Activated CD4-positive, alpha-beta T cell treated with anti-CD3 and anti-CD28 coated beads, Interleukin-2, amount 50 U/mL, for 24 hours (primary cell): ENCODE measurements around the gene CDC25B.

ENCODE experiments used
- DNase-seq, 2 donors: peaks; one replicate each; pipeline ENCODE4 v3.0.0-alpha.2; 2020; ENCODE audit warnings: low read depth in 1 of 2, low spot score in 1 of 2

Gene CDC25B

DNA sequence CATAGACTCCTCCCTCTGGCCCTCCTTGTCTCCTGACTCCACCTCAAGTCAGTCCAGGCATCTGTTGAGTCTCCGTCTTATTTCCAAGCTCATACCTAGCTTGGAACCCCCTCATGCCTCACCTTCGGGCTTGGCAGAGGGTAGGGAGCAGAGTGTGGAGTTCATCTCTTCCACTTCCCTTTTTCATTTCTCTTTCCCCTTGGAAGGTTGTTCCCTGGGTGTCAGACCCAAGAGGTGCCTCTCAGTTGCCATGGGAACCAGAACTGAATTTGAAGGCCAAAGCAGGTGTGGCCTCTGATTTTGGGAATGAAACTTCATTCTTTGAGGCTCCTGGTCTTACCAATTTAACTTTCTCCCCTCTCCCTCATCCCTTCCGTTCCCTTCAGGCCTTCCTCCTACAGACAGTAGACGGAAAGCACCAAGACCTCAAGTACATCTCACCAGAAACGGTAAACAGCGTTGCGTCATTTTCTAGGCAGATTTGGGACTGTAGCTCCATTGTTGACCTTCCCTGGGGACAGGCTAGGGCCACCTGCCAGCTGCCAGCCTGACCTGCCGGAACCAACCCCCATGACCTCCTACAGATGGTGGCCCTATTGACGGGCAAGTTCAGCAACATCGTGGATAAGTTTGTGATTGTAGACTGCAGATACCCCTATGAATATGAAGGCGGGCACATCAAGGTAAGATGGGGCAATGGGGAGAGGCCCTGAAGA is 6.6 kb downstream of the CDC25B start:
- no peak for DNase-seq

- no peak for DNase-seq
Measured at GRCh38 chr20:3803289-3803688, 7.2 kb downstream of the CDC25B start.

GRCh38 chr20:3803854-3804253 is 7.7 kb downstream of the CDC25B start:
- DNase-seq = no peak

DNA sequence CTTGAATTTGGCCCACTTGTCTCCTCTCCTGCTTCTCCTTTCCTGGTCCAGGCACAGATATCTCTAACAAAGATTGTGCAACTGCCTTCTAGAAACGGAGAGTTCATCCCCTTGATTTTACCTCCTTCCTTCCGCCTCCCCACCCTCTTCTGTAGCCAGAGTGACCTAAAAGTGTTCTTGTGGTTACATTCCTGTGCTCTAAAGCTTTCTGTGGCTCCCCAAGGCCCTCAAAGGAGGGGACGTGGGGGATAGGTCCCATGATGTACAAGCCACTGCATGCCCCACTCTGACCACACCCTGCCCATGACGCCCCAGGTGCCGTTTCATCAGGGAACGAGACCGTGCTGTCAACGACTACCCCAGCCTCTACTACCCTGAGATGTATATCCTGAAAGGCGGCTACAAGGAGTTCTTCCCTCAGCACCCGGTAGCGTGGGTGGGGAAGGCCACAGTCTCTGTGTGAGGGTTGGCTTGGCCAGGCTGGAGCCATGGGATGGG is 8.2 kb downstream of the CDC25B start:
- no peak for DNase-seq

DNA sequence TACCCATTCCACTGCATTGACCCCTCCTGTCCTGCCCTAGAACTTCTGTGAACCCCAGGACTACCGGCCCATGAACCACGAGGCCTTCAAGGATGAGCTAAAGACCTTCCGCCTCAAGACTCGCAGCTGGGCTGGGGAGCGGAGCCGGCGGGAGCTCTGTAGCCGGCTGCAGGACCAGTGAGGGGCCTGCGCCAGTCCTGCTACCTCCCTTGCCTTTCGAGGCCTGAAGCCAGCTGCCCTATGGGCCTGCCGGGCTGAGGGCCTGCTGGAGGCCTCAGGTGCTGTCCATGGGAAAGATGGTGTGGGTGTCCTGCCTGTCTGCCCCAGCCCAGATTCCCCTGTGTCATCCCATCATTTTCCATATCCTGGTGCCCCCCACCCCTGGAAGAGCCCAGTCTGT is 8.7 kb downstream of the CDC25B start:
- DNase-seq = no peak

GRCh38 chr20:3808544-3808943 is 12.4 kb downstream of the CDC25B start:
- DNase-seq = no peak

GRCh38 chr20:3811467-3812258 is 15.6 kb downstream of the CDC25B start:
- DNase-seq = peak; percentile 76 to 88

DNA sequence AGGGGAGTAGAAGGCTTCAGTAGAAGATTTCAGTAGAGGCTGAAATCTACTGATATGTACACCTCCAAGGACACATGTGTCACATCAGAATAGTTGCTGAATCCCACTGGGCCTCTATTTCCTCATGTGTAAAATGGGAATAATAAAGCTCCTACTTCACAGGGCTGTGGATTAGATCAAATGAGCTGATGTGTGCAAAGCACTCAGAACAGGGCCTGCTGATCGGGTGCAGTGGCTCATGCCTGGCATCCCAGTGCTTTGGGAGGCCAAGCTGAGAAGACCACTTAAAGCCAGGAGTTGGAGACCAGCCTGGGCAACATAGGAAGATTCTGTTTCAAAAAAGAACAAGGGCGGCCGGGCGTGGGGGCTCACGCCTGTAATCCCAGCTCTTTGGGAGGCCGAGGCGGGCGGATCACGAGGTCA is 16.2 kb downstream of the CDC25B start:
- no peak for DNase-seq

DNA sequence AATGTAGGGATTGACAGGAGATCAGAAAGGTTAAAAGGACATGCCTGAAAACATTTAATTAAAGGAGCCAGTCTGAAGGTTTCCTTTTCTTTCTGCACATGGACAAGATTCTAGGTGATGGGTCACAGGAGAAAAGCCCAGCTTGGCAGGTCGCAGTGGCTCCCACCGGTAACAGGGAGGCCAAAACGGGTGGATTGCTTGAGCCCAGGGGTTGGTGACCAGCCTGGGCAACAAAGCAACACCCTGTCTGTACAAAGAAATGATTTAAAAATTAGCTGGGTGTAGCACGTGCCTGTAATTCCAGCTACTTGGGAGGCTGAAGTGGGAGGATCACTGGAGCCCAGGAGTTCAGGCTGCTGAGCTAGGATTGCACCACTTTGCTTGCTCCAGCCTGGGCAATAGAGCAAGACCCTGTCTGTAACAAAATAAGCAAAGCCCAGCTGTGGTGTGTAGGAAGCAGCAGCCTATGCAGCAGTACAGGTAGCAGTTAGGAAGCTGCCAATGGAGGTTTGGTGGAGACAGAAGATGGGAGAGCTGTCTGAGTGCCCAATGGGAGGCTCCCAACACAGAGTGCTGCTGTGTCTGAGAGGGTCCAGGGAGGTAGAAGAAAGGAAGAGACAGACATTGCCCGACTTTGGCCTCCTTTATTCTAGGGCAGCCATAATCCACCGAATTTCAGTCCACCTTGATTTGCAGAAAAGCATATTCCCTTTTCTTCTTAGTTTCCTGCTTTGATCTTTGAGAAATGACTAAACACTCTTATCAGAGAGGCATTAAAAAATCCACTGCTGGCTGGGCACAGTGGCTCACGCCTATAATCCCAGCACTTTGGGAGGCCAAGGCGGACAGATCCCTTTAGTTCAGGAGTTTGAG is 17.1 kb downstream of the CDC25B start:
- no peak for DNase-seq

DNA sequence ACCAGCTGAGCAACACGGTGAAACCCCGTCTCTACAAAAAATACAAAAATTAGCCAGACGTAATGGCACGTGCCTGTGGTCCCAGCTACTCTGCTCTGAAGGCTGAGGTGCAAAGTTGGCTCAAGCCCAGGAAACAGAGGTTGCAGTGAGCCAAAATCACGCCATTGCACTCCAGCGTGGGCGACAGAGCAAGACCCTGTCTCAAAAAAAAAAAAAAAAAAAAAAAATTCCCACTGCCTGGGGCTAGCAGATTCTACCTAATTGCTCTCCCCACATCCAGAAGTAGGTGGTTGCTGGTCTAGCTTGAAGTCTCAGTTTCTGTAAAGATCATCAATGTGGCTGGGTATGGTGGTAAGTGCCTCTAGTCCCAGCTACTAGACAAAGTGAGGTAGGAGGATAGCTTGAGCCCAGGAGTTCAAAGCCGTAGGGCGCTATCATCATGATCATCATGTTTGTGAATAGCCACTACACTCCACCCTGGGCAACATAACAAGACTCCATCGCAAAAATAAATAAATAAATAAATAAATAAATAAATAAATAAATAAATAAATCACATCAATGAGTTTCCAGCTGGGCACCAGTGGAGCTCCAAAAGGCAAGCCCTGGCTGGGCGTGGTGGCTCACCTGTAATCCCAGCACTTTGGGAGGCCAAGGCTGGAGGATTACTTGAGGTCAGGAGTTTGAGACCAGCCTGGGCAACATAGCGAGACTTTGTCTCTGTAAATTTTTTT is 17.9 kb downstream of the CDC25B start:
- DNase-seq = no peak

DNA sequence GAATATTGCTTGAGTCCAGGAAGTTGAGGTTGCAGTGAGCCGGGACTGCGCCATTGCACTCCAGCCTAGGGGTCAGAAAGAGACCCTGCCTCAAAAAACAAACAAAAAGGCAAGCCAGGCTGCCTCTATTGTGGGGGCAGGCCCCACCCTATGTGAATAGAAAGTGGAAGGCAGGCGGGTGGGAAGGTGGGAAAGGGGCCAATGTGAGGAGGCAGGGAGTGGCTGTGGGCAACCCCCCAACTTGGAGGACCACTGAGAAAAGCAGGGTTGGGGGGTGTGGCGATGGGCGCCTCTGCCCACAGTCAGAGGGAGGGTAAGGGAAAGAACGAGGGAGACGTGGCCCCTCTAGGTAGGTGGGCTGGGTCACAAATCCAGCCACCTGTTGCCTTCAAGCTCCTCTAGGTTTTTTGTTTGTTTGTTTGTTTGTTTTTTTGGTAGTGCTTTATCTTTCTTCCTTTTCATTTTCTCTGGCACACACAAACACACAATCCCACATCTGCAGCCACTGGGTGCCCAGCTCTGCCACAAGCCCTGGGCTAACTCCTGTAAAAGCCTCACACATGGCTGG is 18.9 kb downstream of the CDC25B start:
- no peak for DNase-seq

DNA sequence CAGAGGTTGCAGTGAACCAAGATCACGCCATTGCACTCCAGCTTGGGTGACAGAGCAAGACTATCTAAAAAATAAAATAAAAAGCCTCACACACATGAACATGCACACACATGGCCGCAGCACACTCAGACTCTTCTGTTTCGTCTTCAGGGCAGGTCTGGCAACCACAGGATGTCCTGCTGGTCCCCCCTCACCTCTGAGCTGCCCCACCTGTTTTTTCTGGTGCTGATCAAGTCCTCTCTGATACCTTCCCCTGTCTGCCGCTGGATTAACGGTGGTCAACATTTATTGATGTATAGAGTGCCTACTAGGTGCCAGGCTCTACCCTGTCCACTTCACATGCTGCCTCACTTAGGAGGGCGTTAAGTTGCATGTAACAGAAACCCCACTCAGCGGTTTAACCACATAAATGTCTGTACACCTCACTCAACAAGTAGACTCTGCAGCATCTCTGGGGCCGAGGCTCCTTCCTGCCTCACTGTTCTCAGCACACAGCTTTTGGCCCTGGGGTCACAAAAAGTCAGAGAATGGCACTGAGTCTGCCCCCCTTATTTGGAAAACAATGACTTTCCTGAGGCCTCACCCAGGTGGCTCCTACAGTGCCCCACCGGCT is 19.7 kb downstream of the CDC25B start:
- no peak for DNase-seq

GRCh38 chr20:3818155-3819151 is 22.3 kb downstream of the CDC25B start:
- no peak for DNase-seq

DNA sequence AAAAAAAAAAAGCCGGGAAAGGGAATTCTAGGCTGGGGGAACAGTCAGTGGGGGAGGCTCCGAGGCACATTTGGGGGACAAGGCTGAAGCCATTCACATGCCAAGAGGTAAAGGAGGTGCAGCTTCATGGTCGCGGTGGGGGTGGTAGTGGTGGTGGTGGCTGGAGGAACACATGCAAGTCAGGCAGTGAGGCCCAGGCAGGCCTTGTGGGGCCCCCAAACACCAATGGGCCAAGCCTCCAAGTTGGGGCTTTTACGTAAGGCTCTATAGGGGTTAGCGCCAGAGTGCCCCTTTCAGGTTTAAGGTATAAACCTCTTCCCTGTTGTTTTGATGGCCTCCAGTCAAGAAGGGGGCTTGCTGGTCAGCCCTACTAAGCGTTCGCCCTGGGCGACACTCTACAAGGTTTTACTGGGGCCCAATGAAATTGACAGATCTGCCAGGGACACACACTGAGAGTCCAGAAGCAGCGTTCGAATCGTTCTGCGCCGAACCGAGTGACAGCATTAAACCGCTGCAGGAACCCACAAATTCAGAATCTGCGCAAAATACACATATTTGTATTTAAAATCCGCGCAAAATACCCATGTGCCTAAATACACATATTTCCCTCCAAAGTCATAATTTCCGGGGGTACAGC is 23.4 kb downstream of the CDC25B start:
- no peak for DNase-seq

DNA sequence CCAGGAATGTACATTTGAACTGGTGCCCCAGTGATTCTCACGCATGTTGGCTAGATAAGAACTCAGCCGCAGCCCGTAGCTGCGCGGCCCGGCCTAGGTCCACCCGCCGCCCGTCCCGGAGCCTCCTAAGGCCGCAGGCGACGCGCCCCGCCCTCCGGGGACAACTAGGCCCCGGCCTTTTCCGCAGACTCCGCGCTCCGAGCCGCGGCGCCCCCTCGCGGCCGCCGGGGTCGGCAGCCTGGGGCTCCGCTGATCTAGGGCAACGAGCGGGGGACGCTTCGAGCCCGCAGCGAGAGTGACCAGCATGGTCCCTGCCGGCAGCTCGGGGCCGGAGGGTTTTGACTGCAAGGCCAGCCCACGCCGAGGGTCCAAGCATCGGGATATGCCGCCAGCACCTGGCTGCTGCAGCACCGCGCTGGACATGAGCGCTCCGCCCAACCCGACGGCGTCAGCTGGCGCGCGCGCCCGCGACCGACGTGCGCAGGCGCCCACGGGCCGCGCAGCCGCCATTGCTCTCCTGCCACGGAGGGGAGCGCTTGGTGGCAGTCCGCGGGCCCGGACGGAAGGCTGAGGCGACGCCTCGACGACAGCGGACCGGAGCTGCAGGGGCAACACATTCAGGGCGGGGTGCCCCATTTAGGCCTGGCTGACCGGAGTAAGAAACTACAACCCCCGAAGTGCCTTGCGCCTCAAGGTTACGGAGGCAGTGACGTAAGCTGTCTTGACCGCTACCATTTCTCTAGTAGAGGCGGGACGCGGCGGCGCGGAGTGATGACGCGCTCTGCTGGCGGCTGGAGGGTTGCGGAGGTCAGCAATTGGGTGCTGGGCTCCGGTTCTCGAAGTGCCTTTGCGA is 24.2 kb downstream of the CDC25B start, which contains the start of gene AP5S1:
AP5S1 (plus strand) TSS at position 500 of the 853 bp plus-strand sequence. CDS start 1,571 bp downstream, outside the sequence.
- DNase-seq = peak; percentile 83 to 86

DNA sequence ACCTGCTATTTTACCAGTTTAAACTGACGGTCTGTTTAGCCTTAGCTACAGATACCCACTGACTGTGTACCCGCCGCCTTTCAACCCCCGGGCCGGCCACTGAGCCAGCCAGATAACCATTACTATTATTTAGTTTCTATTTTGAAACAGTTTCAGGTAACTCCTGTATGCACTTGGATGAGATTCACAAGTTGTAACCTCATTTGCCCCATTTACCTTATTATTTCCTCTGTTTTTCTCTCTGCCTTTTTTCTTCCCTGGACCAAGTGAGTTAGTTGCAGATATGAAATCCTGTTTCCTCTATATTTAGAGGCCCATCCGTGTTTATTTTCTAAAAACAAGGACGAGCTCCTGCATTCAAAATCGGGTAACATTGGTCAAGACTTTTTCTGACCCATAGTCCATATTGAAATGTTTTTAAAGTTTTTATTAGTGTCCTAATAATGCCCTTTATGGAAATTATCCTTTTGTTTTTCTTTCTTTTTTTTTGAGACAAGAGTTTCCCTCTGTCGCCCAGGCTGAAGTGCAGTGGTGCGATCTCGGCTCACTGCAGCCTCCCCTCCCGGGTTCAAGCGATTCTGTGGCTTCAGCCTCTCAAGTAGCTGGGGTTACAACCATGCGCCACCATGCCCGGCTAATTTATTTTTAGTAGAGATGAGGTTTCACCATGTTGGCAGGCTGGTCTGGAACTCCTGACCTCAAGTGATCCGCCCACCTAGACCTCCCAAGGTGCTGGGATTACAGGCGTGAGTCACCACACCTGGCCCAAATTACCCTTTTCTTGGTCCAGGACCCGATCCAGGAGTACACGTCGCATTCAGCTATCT is 25.0 kb downstream of the CDC25B start:
- no peak for DNase-seq
